Upper lobe of left lung (tissue), 6 donors: ENCODE data around the gene MUC5B. TPM values are rescaled to one million over a fixed set of nuclear protein-coding genes. Genes with fewer than 3 reads are reported as not detected.

ENCODE experiments used
- ATAC-seq, 2 donors: fragments of 200-7000 bp; cut with Tn5 transposase; one replicate each; pipeline ENCODE4 v1.9.1; 2022; ENCODE audit warnings: mild to moderate bottlenecking in 2 of 2, moderate library complexity in 2 of 2; ENCODE audit not compliant: low FRiP score in 2 of 2
- DNase-seq, 2 donors: peaks; one replicate each; pipeline ENCODE4 v3.0.0-alpha.2; 2019 to 2020
- H3K27ac ChIP-seq, 4 donors: fragments of 200-600 bp; sonication (generic); one replicate each; pipeline ENCODE4 v1.5.1; 2016 to 2019
- H3K27me3 ChIP-seq, 4 donors: fragments of 200-600 bp; sonication (generic); one replicate each; pipeline ENCODE4 v1.5.1; 2017 to 2019
- H3K36me3 ChIP-seq, 4 donors: fragments of 200-600 bp; sonication (generic); one replicate each; pipeline ENCODE4 v1.5.1; 2016 to 2019
- H3K4me1 ChIP-seq, 4 donors: fragments of 200-600 bp; sonication (generic); one replicate each; pipeline ENCODE4 v1.5.1; 2018 to 2019
- H3K4me3 ChIP-seq, 4 donors: fragments of 200-600 bp; sonication (generic); one replicate each; pipeline ENCODE4 v1.5.1; 2017 to 2019; ENCODE audit warnings: mild to moderate bottlenecking in 2 of 4, moderate library complexity in 1 of 4
- H3K9me3 ChIP-seq, 4 donors: fragments of 200-600 bp; sonication (generic); one replicate each; pipeline ENCODE4 v1.5.1; 2018 to 2019
- CTCF ChIP-seq, 6 experiments: fragments of 450-650 bp in 4 of 6; fragments of 200-600 bp in 2 of 6; sonication (generic) in 2 of 6; IDR thresholded peaks; one replicate each; pipeline ENCODE4 v1.5.1; 2016 to 2019; ENCODE audit warnings: antibody characterized with exemption in 6 of 6
- EP300 ChIP-seq, 4 donors: sonication (generic); formaldehyde crosslinking; IDR thresholded peaks; one replicate each; pipeline ENCODE4 v1.5.1; 2017; ENCODE audit warnings: antibody characterized with exemption in 4 of 4, control low read depth in 2 of 4
- POLR2A ChIP-seq, 4 donors: fragments of 450-650 bp; IDR thresholded peaks; one replicate each; pipeline ENCODE4 v1.5.1; 2016 to 2017; ENCODE audit warnings: antibody characterized with exemption in 4 of 4, mild to moderate bottlenecking in 2 of 4
- POLR2AphosphoS5 ChIP-seq, 2 donors: sonication (generic); formaldehyde crosslinking; IDR thresholded peaks; one replicate each; pipeline ENCODE4 v1.5.1; 2017; ENCODE audit warnings: antibody characterized with exemption in 2 of 2
- WGBS, 2 donors: methylation state at CpG; one replicate each; pipeline ENCODE4 v1.1.5; 2017 to 2018; 5-methylcytosine and 5-hydroxymethylcytosine counted together
- total RNA-seq, 6 donors: library from RNA; depleted of rRNA in 4 of 6; stranded (reverse); fragments of >200 nt in 4 of 6; gene quantifications; one replicate each; pipeline versions ENCODE4 v1.1.0 to v1.2.1, GENCODE V29; 2016 to 2021
- donor health status: DM: no; HTN: no; CAD: no; lungs with moderate emphysema.
- donor health status: DM: no; HTN: yes; CAD: no; lungs with severe emphysema.

Gene MUC5B
- total RNA-seq, 6 donors from 2014 or later, result 3.2 to 54.5 (median 16.2) TPM

DNA sequence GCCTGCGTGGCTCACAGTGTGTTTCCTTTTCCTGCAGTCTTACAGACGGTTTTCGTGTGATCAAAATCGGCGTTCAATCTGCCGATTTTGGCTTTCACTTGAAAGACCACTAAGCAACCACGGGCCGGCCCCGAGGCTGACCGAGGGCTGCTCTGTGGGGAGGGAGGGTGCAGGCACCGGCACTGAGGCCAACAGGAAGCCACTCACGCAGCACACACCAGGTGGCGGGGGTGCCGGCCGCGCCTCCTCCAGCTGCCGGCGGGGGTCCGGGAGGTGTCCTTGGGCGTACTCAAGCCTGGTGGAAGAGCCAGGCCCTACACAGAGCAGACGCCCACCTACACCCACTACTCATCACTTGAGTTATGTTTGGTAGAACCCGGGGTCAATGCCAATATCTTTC, 72.2 kb downstream of the MUC5B start:
- no peaks in the 10 kb centered on the region for H3K9me3 ChIP-seq
- DNase-seq (peak in 1 of 2 donors; percentile 74), ATAC-seq (no peak)
- peaks cover 24 to 44% (median 42%) of the 10 kb centered on the region in 4 donors for H3K4me1 ChIP-seq
- no peak overlapping the region for H3K27ac ChIP-seq
- no peak overlapping the region for H3K4me3 ChIP-seq
- peaks cover 3 to 54% (median 30%) of the 10 kb centered on the region in 4 donors for H3K36me3 ChIP-seq
- TF ChIP-seq POLR2AphosphoS5 (IDR thresholded peaks at IDR 0.05), result no peak
- TF ChIP-seq POLR2A (IDR thresholded peaks at IDR 0.05), result no peak
- TF ChIP-seq EP300 (IDR thresholded peaks at IDR 0.05), result no peak
- TF ChIP-seq CTCF (IDR thresholded peaks at IDR 0.05), result no peak
- 88 to 91% methylated on average over 11 to 22 of the region's 22 CpGs for WGBS, 2 donors
- no peaks in the 10 kb centered on the region for H3K27me3 ChIP-seq

- H3K9me3 ChIP-seq, result no peaks in the 10 kb centered on the region
- DNase-seq (peak in 1 of 2 donors; percentile 65), ATAC-seq (no peak)
- no peaks in the 10 kb centered on the region for H3K27me3 ChIP-seq
- H3K4me3 ChIP-seq, result no peak overlapping the region
- peaks cover 0 to 49% (median 24%) of the 10 kb centered on the region in 4 donors for H3K36me3 ChIP-seq
- H3K27ac ChIP-seq, result no peak overlapping the region
- WGBS, 2 donors, result 87 to 96% methylated on average over 6 to 22 of the region's 23 CpGs
- peaks cover 28 to 49% (median 45%) of the 10 kb centered on the region in 4 donors for H3K4me1 ChIP-seq
- TF ChIP-seq CTCF (IDR thresholded peaks at IDR 0.05) (no peak), POLR2A (IDR thresholded peaks at IDR 0.05) (no peak), EP300 (IDR thresholded peaks at IDR 0.05) (no peak), POLR2AphosphoS5 (IDR thresholded peaks at IDR 0.05) (no peak)
Observed at GRCh38 chr11:1295591-1295990, 72.7 kb downstream of the MUC5B start.

- H3K36me3 ChIP-seq, result peaks cover 0 to 43% (median 19%) of the 10 kb centered on the region in 4 donors
- H3K4me1 ChIP-seq, result peaks cover 30 to 51% (median 47%) of the 10 kb centered on the region in 4 donors
- TF ChIP-seq CTCF (IDR thresholded peaks at IDR 0.05), result no peak
- TF ChIP-seq POLR2AphosphoS5 (IDR thresholded peaks at IDR 0.05), result no peak
- WGBS, 2 donors, result 91 to 96% methylated on average over 9 of the region's 9 CpGs
- no peak overlapping the region for H3K4me3 ChIP-seq
- peak in 1 of 2 donors; percentile 64 for DNase-seq
- no peak for ATAC-seq
- no peaks in the 10 kb centered on the region for H3K9me3 ChIP-seq
- no peaks in the 10 kb centered on the region for H3K27me3 ChIP-seq
- no peak overlapping the region for H3K27ac ChIP-seq
Observed at GRCh38 chr11:1296287-1296686, 73.4 kb downstream of the MUC5B start.

- DNase-seq, result peak in 1 of 2 donors; percentile 46
- Histone ChIP-seq H3K9me3 (no peaks in the 10 kb centered on the region), H3K27ac (peak overlapping the region in 3 of 4 donors; percentile 39 to 76 (median 72)), H3K36me3 (peaks cover 0 to 43% (median 19%) of the 10 kb centered on the region in 4 donors), H3K4me1 (peaks cover 38 to 56% (median 52%) of the 10 kb centered on the region in 4 donors), H3K4me3 (no peak overlapping the region), H3K27me3 (no peaks in the 10 kb centered on the region)
- 90 to 94% methylated on average over 11 to 25 of the region's 25 CpGs for WGBS, 2 donors
- TF ChIP-seq POLR2AphosphoS5 (IDR thresholded peaks at IDR 0.05) (no peak), CTCF (IDR thresholded peaks at IDR 0.05) (no peak), POLR2A (IDR thresholded peaks at IDR 0.05) (no peak), EP300 (IDR thresholded peaks at IDR 0.05) (no peak)
- ATAC-seq, result no peak
Observed at GRCh38 chr11:1297011-1297575, 74.2 kb downstream of the MUC5B start.
